ENCODE results near the gene STS.

Gene STS

GRCh38 chrX:7147413-7147977 is at the start of gene STS:
TSS of gene STS (plus strand) at chrX:7147712. CDS start at chrX:7253200, 105,488 bp downstream.
- peak; percentile 1 for DNase-seq

GRCh38 chrX:7100022-7100421 is 47.5 kb upstream of the STS start:
- no peak for DNase-seq

GRCh38 chrX:7102119-7102518 is 45.4 kb upstream of the STS start:
- DNase-seq, result no peak

- DNase-seq, result peak; percentile 2
Measured at GRCh38 chrX:7106649-7107048, 40.9 kb upstream of the STS start.

- no peak for DNase-seq
Measured at GRCh38 chrX:7108030-7108429, 39.5 kb upstream of the STS start.

GRCh38 chrX:7109049-7109531 is 38.4 kb upstream of the STS start:
- DNase-seq, result no peak

GRCh38 chrX:7109838-7110793 is 37.4 kb upstream of the STS start:
- DNase-seq, result no peak

- DNase-seq, result no peak
Measured at GRCh38 chrX:7110821-7111276, 36.7 kb upstream of the STS start.

- no peak for DNase-seq
Measured at GRCh38 chrX:7111518-7111917, 36.0 kb upstream of the STS start.

GRCh38 chrX:7112071-7112470 is 35.4 kb upstream of the STS start:
- DNase-seq, result no peak

GRCh38 chrX:7115557-7115956 is 32.0 kb upstream of the STS start:
- no peak for DNase-seq

- DNase-seq, result no peak
Measured at GRCh38 chrX:7116081-7116480, 31.4 kb upstream of the STS start.

- DNase-seq, result no peak
Measured at GRCh38 chrX:7117587-7117986, 29.9 kb upstream of the STS start.

GRCh38 chrX:7119950-7120877 is 27.3 kb upstream of the STS start:
- DNase-seq, result no peak

GRCh38 chrX:7120878-7121219 is 26.7 kb upstream of the STS start:
- no peak for DNase-seq

- no peak for DNase-seq
Measured at GRCh38 chrX:7127056-7127455, 20.5 kb upstream of the STS start.

GRCh38 chrX:7131621-7132020 is 15.9 kb upstream of the STS start:
- DNase-seq, result no peak

GRCh38 chrX:7132335-7133049 is 15.0 kb upstream of the STS start:
- peak; percentile 55 for DNase-seq

GRCh38 chrX:7133050-7133440 is 14.5 kb upstream of the STS start:
- peak; percentile 16 for DNase-seq

- no peak for DNase-seq
Measured at GRCh38 chrX:7134981-7135380, 12.5 kb upstream of the STS start.

- DNase-seq, result peak; percentile 20
Measured at GRCh38 chrX:7139202-7140081, 8.1 kb upstream of the STS start.
